H1 (cell line): ENCODE measurements around the gene ZBTB47. TPM values are rescaled to one million over a fixed set of nuclear protein-coding genes. Genes with fewer than 3 reads are reported as not detected.

Source experiments
- CTCF ChIA-PET: fragments of 300-600 bp; sonication (Branson Sonifier 250); formaldehyde crosslinking; loops from one replicate; lab custom pipeline; 2021; ENCODE audit not compliant: partially characterized antibody; lab: Charles Lee
- POLR2A ChIA-PET: fragments of 300-600 bp; sonication (Branson Sonifier 250); formaldehyde crosslinking; loops from one replicate; lab custom pipeline; 2021; ENCODE audit warnings: inconsistent platforms; ENCODE audit not compliant: partially characterized antibody; lab: Charles Lee
- DNase-seq, 2 experiments: peaks; one replicate each; pipeline versions ENCODE4 v3.0.0 to v3.0.0-alpha.2; 2010 to 2022; ENCODE audit warnings: low spot score in 2 of 2, low read depth in 1 of 2, mixed read lengths in 1 of 2
- FAIRE-seq: peaks from 2 replicates; lab custom pipeline; 2011; peaks lifted over from hg19 to GRCh38; lab: Jason Lieb, UNC
- H2AFZ ChIP-seq: 2 replicates; pipeline ENCODE4 v1.8.1; 2012; ENCODE audit warnings: low read length, inconsistent platforms
- H2AK5ac ChIP-seq: 2 replicates; pipeline ENCODE4 v1.6.1; 2013; ENCODE audit warnings: low read depth, low read length
- H2BK120ac ChIP-seq: replicated peaks from 2 replicates; pipeline ENCODE3; 2013; ENCODE audit warnings: low read depth, low read length, inconsistent platforms
- H2BK12ac ChIP-seq: 2 replicates; pipeline ENCODE4 v1.6.1; 2013; ENCODE audit warnings: low read depth, low read length
- H2BK15ac ChIP-seq: 2 replicates; pipeline ENCODE4 v1.6.1; 2013; ENCODE audit warnings: low read length
- H2BK20ac ChIP-seq: 2 replicates; pipeline ENCODE4 v1.6.1; 2013; ENCODE audit warnings: low read length
- H2BK5ac ChIP-seq: 2 replicates; pipeline ENCODE4 v1.6.1; 2013; ENCODE audit warnings: low read depth, low read length
- H3K14ac ChIP-seq: 2 replicates; pipeline ENCODE4 v1.6.1; 2013; ENCODE audit warnings: inconsistent platforms; ENCODE audit not compliant: insufficient read length
- H3K18ac ChIP-seq: 2 replicates; pipeline ENCODE4 v1.6.1; 2013; ENCODE audit warnings: low read length; ENCODE audit errors: extremely low read depth
- H3K23ac ChIP-seq: 2 replicates; pipeline ENCODE4 v1.6.1; 2013; ENCODE audit warnings: inconsistent platforms; ENCODE audit not compliant: insufficient read length
- H3K23me2 ChIP-seq: 2 replicates; pipeline ENCODE4 v1.6.1; 2013; ENCODE audit warnings: low read depth, low read length
- H3K27ac ChIP-seq: 2 replicates; pipeline ENCODE4 v1.6.1; 2011; ENCODE audit warnings: low read depth, low read length, inconsistent platforms
- H3K27me3 ChIP-seq, 4 experiments: replicated peaks in 1 of 4; 1 replicate in 1 of 4; 2 replicates in 3 of 4; pipeline versions ENCODE4 v1.6.1 to v1.8.1; 2011 to 2013; ENCODE audit warnings: low read length in 3 of 4, mild to moderate bottlenecking in 3 of 4, inconsistent platforms in 2 of 4, mixed read lengths in 2 of 4, moderate library complexity in 1 of 4; ENCODE audit not compliant: control insufficient read depth in 3 of 4, insufficient read depth in 3 of 4; ENCODE audit errors: extremely low read depth in 1 of 4
- H3K36me3 ChIP-seq, 4 experiments: 2 replicates each; pipeline versions ENCODE4 v1.6.1 to v1.8.1; 2011 to 2013; ENCODE audit warnings: mild to moderate bottlenecking in 4 of 4, low read length in 3 of 4, moderate library complexity in 2 of 4, control low read depth in 1 of 4, inconsistent platforms in 1 of 4; ENCODE audit not compliant: insufficient read depth in 4 of 4, control insufficient read depth in 2 of 4
- H3K4ac ChIP-seq: replicated peaks from 2 replicates; pipeline ENCODE3; 2013; ENCODE audit warnings: low read length, low read depth, mixed read lengths, inconsistent platforms; ENCODE audit not compliant: insufficient read length
- H3K4me1 ChIP-seq, 4 experiments: replicated peaks in 1 of 4; 1 replicate in 1 of 4; 2 replicates in 3 of 4; pipeline versions ENCODE4 v1.6.1 to v1.8.1; 2011 to 2013; ENCODE audit warnings: low read length in 3 of 4, inconsistent platforms in 2 of 4, mixed read lengths in 1 of 4; ENCODE audit not compliant: insufficient read depth in 4 of 4, control insufficient read depth in 3 of 4
- H3K4me2 ChIP-seq, 2 experiments: 2 replicates each; pipeline versions ENCODE4 v1.6.1 to v1.8.1; 2011 to 2013; ENCODE audit warnings: low read depth in 2 of 2, low read length in 2 of 2, control low read depth in 1 of 2, inconsistent platforms in 1 of 2, mild to moderate bottlenecking in 1 of 2; ENCODE audit not compliant: insufficient read depth in 1 of 2
- H3K4me3 ChIP-seq, 4 experiments: fragments of 200-600, 300-600 bp in 1 of 4; sonication (generic), shearing (Covaris generic), sonication (Bioruptor Twin) in 1 of 4; 2 replicates each; pipeline versions ENCODE4 v1.5.1 to v1.8.1; 2011 to 2016; ENCODE audit warnings: low read length in 4 of 4, low read depth in 3 of 4, control low read depth in 2 of 4, inconsistent platforms in 2 of 4, mild to moderate bottlenecking in 2 of 4, mixed read lengths in 1 of 4, moderate library complexity in 1 of 4; ENCODE audit not compliant: insufficient read depth in 2 of 4; ENCODE audit errors: extremely low read depth in 1 of 4
- H3K56ac ChIP-seq: replicated peaks from 2 replicates; pipeline ENCODE3; 2013; ENCODE audit warnings: low read depth, mild to moderate bottlenecking, mixed read lengths, low read length, inconsistent platforms; ENCODE audit not compliant: insufficient read length
- H3K79me1 ChIP-seq: 2 replicates; pipeline ENCODE4 v1.6.1; 2013; ENCODE audit warnings: low read depth, low read length, control low read depth
- H3K79me2 ChIP-seq, 2 experiments: 2 replicates each; pipeline versions ENCODE4 v1.6.1 to v1.8.1; 2012 to 2013; ENCODE audit warnings: low read length in 2 of 2, mild to moderate bottlenecking in 2 of 2, inconsistent platforms in 1 of 2; ENCODE audit not compliant: insufficient read depth in 2 of 2, control insufficient read depth in 1 of 2
- H3K9ac ChIP-seq, 4 experiments: replicated peaks in 1 of 4; 1 replicate in 1 of 4; 2 replicates in 3 of 4; pipeline versions ENCODE4 v1.6.1 to v1.8.1; 2011 to 2013; ENCODE audit warnings: low read depth in 3 of 4, low read length in 3 of 4, control low read depth in 2 of 4, mild to moderate bottlenecking in 2 of 4, moderate library complexity in 2 of 4, inconsistent platforms in 1 of 4; ENCODE audit errors: extremely low read depth in 1 of 4
- H3K9me3 ChIP-seq, 2 experiments: 2 replicates each; pipeline versions ENCODE4 v1.6.1 to v1.8.1; 2012 to 2013; ENCODE audit warnings: mild to moderate bottlenecking in 2 of 2, moderate library complexity in 2 of 2, control low read depth in 1 of 2, inconsistent platforms in 1 of 2, low read depth in 1 of 2, low read length in 1 of 2, mixed read lengths in 1 of 2; ENCODE audit not compliant: insufficient read depth in 2 of 2
- H4K20me1 ChIP-seq, 2 experiments: replicated peaks in 1 of 2; 2 replicates each; pipeline versions ENCODE3 to v1.8.1; 2011 to 2013; ENCODE audit warnings: inconsistent platforms in 2 of 2, low read length in 2 of 2, mild to moderate bottlenecking in 1 of 2; ENCODE audit not compliant: insufficient read depth in 2 of 2, control insufficient read depth in 1 of 2
- H4K5ac ChIP-seq: 2 replicates; pipeline ENCODE4 v1.6.1; 2013; ENCODE audit warnings: low read length, low read depth, mixed read lengths, inconsistent platforms; ENCODE audit not compliant: insufficient read length
- H4K8ac ChIP-seq: 2 replicates; pipeline ENCODE4 v1.8.0; 2013; ENCODE audit warnings: mild to moderate bottlenecking, moderate library complexity, low read length, inconsistent platforms; ENCODE audit not compliant: insufficient read depth; ENCODE audit errors: extremely low read depth
- H4K91ac ChIP-seq: replicated peaks from 2 replicates; pipeline ENCODE3; 2013; ENCODE audit warnings: low read length, mixed read lengths, inconsistent platforms; ENCODE audit not compliant: insufficient read length
- BACH1 ChIP-seq: IDR thresholded peaks from 2 replicates; pipeline ENCODE4 v1.6.1; 2012; ENCODE audit warnings: low read length, improper control_type of control experiment
- BCL11A ChIP-seq, 2 experiments: IDR thresholded peaks; one replicate each; pipeline ENCODE4 v1.6.1; 2011; ENCODE audit warnings: low read depth in 2 of 2, low read length in 2 of 2, mild to moderate bottlenecking in 2 of 2
- CTBP2 ChIP-seq: IDR thresholded peaks from 2 replicates; pipeline ENCODE4 v1.7.0; 2011; ENCODE audit warnings: borderline replicate concordance, mild to moderate bottlenecking, moderate library complexity, mixed read lengths, low read length; ENCODE audit not compliant: insufficient read depth, insufficient read length
- CTCF ChIP-seq, 3 experiments: IDR thresholded peaks; 1 replicate in 2 of 3; 2 replicates in 1 of 3; pipeline versions ENCODE4 v1.5.1 to v1.6.1; 2011; ENCODE audit warnings: low read length in 3 of 3, mild to moderate bottlenecking in 3 of 3, inconsistent platforms in 2 of 3, low read depth in 1 of 3, moderate library complexity in 1 of 3; ENCODE audit not compliant: insufficient read depth in 1 of 3; ENCODE audit errors: control extremely low read depth in 1 of 3
- FOSL1 ChIP-seq: IDR thresholded peaks from 2 replicates; pipeline ENCODE4 v1.6.1; 2011; ENCODE audit warnings: mild to moderate bottlenecking, low read depth, low read length, moderate library complexity; ENCODE audit not compliant: insufficient read depth
- HDAC2 ChIP-seq, 2 experiments: fragments of 300-600 bp in 1 of 2; sonication (generic) in 1 of 2; IDR thresholded peaks; 2 replicates each; pipeline ENCODE4 v1.6.1; 2011 to 2012; ENCODE audit warnings: low read depth in 2 of 2, low read length in 2 of 2, mild to moderate bottlenecking in 2 of 2, moderate library complexity in 2 of 2, borderline replicate concordance in 1 of 2, inconsistent platforms in 1 of 2
- KDM1A ChIP-seq: fragments of 200-600, 300-600 bp; sonication (generic); IDR thresholded peaks from 2 replicates; pipeline ENCODE4 v1.7.1; 2016; ENCODE audit warnings: mild to moderate bottlenecking, low read length, borderline replicate concordance
- NRF1 ChIP-seq: IDR thresholded peaks from 2 replicates; pipeline ENCODE4 v1.6.1; 2011; ENCODE audit warnings: mild to moderate bottlenecking, low read depth, low read length, improper control_type of control experiment
- SIRT6 ChIP-seq: IDR thresholded peaks from one replicate; pipeline ENCODE4 v1.7.1; 2012; ENCODE audit warnings: low read length, inconsistent platforms
- SP1 ChIP-seq: IDR thresholded peaks from 2 replicates; pipeline ENCODE4 v1.6.1; 2011; ENCODE audit warnings: low read depth, low read length
- SP2 ChIP-seq: IDR thresholded peaks from 2 replicates; pipeline ENCODE4 v1.6.1; 2012; ENCODE audit warnings: mild to moderate bottlenecking, low read length, inconsistent platforms
- TCF12 ChIP-seq: IDR thresholded peaks from 2 replicates; pipeline ENCODE4 v1.6.1; 2011; ENCODE audit warnings: low read depth, mild to moderate bottlenecking, low read length
- WGBS, 2 experiments: shearing (Covaris generic) in 1 of 2; methylation state at CpG; one replicate each; pipeline versions ENCODE4 v1.1.6 to v1.1.7; 2013 to 2015; ENCODE audit warnings: low lambda C conversion rate in 2 of 2, mixed read lengths in 2 of 2, inconsistent platforms in 1 of 2, low coverage in 1 of 2, missing lambda C conversion rate in 1 of 2; ENCODE audit not compliant: insufficient replicate concordance in 2 of 2, insufficient coverage in 1 of 2, insufficient read length in 1 of 2; ENCODE audit errors: extremely low coverage in 1 of 2, missing lambda C conversion rate in 1 of 2; 5-methylcytosine and 5-hydroxymethylcytosine counted together
- polyA plus RNA-seq, 7 experiments: library from polyadenylated mRNA; depleted of rRNA in 3 of 7; stranded (reverse) in 5 of 7; unstranded in 2 of 7; fragments of >200 nt in 5 of 7; fragments of 200-250 nt in 2 of 7; gene quantifications; 1 replicate in 5 of 7; 2 replicates in 1 of 7; 4 replicates in 1 of 7; pipeline versions ENCODE4 v1.2.1 to v1.2.3, GENCODE V29; 2011 to 2013; ENCODE audit warnings: missing spikeins in 2 of 7, mixed read lengths in 2 of 7
- total RNA-seq: library from RNA; stranded (reverse); fragmentation: NEBNext Ultra II Directional; extraction: Animal tissue kit (Norgen Biotek cat#: 25700); gene quantifications from 2 replicates; pipeline ENCODE4 v1.2.1, GENCODE V29; 2021

The ZBTB47 gene
- total and polyA plus RNA-seq, 2 of the 8 experiments (the other 6 are each of a cell fraction or from before 2014, with no cell fraction given), result 2.8 to 4.1 TPM

- Histone ChIP-seq H3K9ac (no peak overlapping the region), H2BK120ac (no peak overlapping the region), H3K27me3 (peaks cover 0 to 2% (median 0%) of the 10 kb centered on the region in 4 experiments; a peak in 2 of 7 replicates), H3K4me3 (no peak overlapping the region), H3K4ac (no peak overlapping the region), H3K4me1 (peaks cover 0 to 5% (median 0%) of the 10 kb centered on the region in 4 experiments; a peak in 2 of 7 replicates), H4K5ac (no peak overlapping the region), H3K23ac (no peak overlapping the region), H2BK5ac (no peak overlapping the region), H2BK12ac (no peak overlapping the region), H2BK20ac (no peak overlapping the region), H3K36me3 (no peaks in the 10 kb centered on the region), H3K14ac (no peak overlapping the region), H2BK15ac (no peak overlapping the region), H4K91ac (no peak overlapping the region), H3K79me2 (no peaks in the 10 kb centered on the region), H2AK5ac (no peak overlapping the region), H3K27ac (no peak overlapping the region), H3K4me2 (no peak overlapping the region), H4K8ac (no peak overlapping the region), H4K20me1 (no peaks in the 10 kb centered on the region), H2AFZ (no peak overlapping the region), H3K23me2 (no peaks in the 10 kb centered on the region), H3K9me3 (peaks cover 2 to 5% of the 10 kb centered on the region in 2 experiments; a peak in 2 of 4 replicates), H3K18ac (no peak overlapping the region), H3K79me1 (no peaks in the 10 kb centered on the region), H3K56ac (no peak overlapping the region)
- ChIA-PET POLR2A (no interaction called here), CTCF (interaction anchor here (0.9 to 1.3 kb wide), 2 partner anchors 10 to 12 kb away, joined by 3 to 4 read pairs; no protein-coding TSS in a partner anchor)
- DNase-seq (no peak), FAIRE-seq (no peak)
- WGBS, 2 experiments, result 82% methylated on average over 1 of the region's 1 CpG; no CpG with 5 or more reads in 1 of the 2 experiments
- TF ChIP-seq SIRT6 (no peak), KDM1A (no peak), BCL11A (IDR thresholded peaks at IDR 0.05; ENCODE audit: low read depth in 2 of 2, low read length in 2 of 2) (no peak), CTBP2 (no peak), CTCF (IDR thresholded peaks at IDR 0.05; ENCODE audit: control extremely low read depth in 1 of 3, insufficient read depth in 1 of 3, low read depth in 1 of 3, low read length in 3 of 3) (no peak), HDAC2 (IDR thresholded peaks at IDR 0.05; ENCODE audit: borderline replicate concordance in 1 of 2, low read depth in 2 of 2, low read length in 2 of 2) (no peak), NRF1 (no peak), FOSL1 (no peak), BACH1 (no peak), SP1 (no peak), SP2 (no peak), TCF12 (no peak)
Observed at GRCh38 chr3:42672515-42672914, 19.0 kb downstream of the ZBTB47 start.
